GM12874 (cell line): ENCODE data around the gene NCOA7.

Experiments used
- CTCF ChIP-seq: IDR thresholded peaks from 2 replicates; pipeline ENCODE4 v1.5.1; 2011; ENCODE audit warnings: low read depth, mild to moderate bottlenecking, control low read depth, low read length, moderate library complexity; ENCODE audit not compliant: insufficient read depth

NCOA7 gene

DNA sequence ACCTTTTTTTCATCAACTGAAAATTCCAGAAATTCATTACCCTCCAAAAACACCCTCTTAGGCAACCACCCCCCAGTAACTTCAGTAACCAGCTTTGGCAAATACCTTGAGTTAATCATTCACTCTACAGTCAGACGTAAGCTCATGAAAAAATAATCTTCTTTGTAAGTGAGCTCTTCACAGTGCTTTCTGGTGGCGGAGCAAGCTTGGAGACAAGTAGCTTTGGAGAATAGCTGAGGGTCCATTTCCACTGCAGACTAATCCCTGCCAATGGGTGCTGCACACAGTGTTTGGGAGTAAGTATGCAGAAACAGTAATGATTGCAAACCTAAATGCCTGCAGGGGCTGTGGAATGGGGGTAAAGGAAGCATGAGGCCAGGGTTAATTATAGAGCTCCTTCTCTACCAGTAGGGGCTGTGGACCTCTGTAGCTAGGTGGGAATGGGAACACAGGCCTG is 109.0 kb downstream of the NCOA7 start:
- no peak for TF ChIP-seq CTCF

GRCh38 chr6:125904871-125905270 is 114.1 kb downstream of the NCOA7 start:
- no peak for TF ChIP-seq CTCF

- TF ChIP-seq CTCF: peak; percentile 89
These were observed 115.6 kb downstream of the NCOA7 start for GRCh38 chr6:125906158-125906998.

DNA sequence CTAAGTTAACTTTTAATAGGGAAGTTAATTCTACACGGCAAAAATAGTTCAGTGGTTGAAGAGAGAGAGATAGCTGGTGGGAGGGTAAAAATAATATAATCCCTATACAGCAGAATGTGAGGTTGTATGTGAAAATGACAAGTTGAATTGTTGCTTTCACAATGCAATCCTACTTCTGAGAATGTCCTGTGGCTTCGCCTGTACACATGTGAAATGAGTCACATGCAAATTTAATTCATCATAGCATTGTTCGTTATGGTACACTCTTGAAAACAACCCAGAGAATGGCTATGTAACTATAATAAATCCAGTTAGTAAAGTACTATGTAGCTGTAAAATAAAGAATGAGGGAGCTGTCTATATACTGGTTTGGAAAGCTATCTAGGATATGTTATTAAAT is 119.8 kb downstream of the NCOA7 start:
- TF ChIP-seq CTCF: no peak

- no peak for TF ChIP-seq CTCF
These were observed 122.4 kb downstream of the NCOA7 start for GRCh38 chr6:125913145-125913544.

DNA sequence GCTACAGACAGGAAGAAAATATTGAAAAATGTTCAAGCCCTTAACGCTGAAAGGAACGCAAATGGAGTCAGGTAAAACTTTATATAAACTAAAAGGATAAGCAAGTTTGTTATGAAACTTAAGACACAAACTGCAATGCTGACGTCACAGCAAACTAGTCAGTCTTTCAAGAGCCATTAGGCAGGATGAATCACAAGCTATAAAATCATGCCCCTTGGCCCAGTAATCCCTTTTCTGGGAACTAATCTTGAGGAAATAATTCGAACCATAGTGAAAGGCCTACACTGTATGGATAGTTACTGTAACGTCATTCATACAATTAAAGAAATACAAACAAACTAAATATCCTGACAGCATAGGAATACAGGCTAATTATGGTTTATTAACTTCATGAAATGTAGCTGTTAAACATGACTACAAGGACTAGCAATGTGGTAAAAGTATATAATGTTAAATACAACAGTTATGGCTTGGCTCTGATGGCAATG is 123.1 kb downstream of the NCOA7 start:
- no peak for TF ChIP-seq CTCF

GRCh38 chr6:125918230-125918629 is 127.5 kb downstream of the NCOA7 start:
- no peak for TF ChIP-seq CTCF
